Common myeloid progenitor, CD34-positive (primary cell): ENCODE data around the gene ZNF287.
"Not testable (repeated sequence)": the region's sequence is repeated elsewhere in the genome, so short reads cannot be mapped to it uniquely, and the experiment has no call there.

Experiments used
- CTCF ChIA-PET: fragments of 350-600 bp; sonication (Branson Sonifier 250); formaldehyde crosslinking; loops from one replicate; lab custom pipeline; 2021; ENCODE audit warnings: antibody characterized with exemption; lab: Charles Lee
- POLR2A ChIA-PET: fragments of 350-600 bp; sonication (Branson Sonifier 250); formaldehyde crosslinking; loops from one replicate; lab custom pipeline; 2021; ENCODE audit warnings: antibody characterized with exemption; lab: Charles Lee
- DNase-seq, 3 donors: peaks; one replicate each; pipeline versions ENCODE4 v3.0.0 to v3.0.0-alpha.2; 2013
- H3K27ac ChIP-seq, 2 experiments: 1 replicate in 1 of 2; 2 replicates in 1 of 2; pipeline ENCODE4 v1.7.0; 2013; ENCODE audit warnings: inconsistent platforms in 2 of 2, low read length in 2 of 2, mild to moderate bottlenecking in 2 of 2, low read depth in 1 of 2, moderate library complexity in 1 of 2; ENCODE audit not compliant: severe bottlenecking in 2 of 2, insufficient read depth in 1 of 2, poor library complexity in 1 of 2
- H3K27me3 ChIP-seq, 5 experiments: replicated peaks in 2 of 5; 1 replicate in 3 of 5; 2 replicates in 2 of 5; pipeline versions ENCODE4 v1.6.1 to v1.7.0; 2013; ENCODE audit warnings: low read length in 4 of 5, mild to moderate bottlenecking in 2 of 5, moderate library complexity in 2 of 5, inconsistent platforms in 1 of 5; ENCODE audit not compliant: insufficient read depth in 5 of 5, control insufficient read depth in 4 of 5
- H3K36me3 ChIP-seq, 4 experiments: 1 replicate in 2 of 4; 2 replicates in 2 of 4; pipeline versions ENCODE4 v1.6.1 to v1.7.0; 2013; ENCODE audit warnings: low read length in 3 of 4, control low read depth in 1 of 4, mild to moderate bottlenecking in 1 of 4; ENCODE audit not compliant: control insufficient read depth in 4 of 4, insufficient read depth in 4 of 4
- H3K4me1 ChIP-seq, 4 experiments: 1 replicate in 3 of 4; 2 replicates in 1 of 4; pipeline versions ENCODE4 v1.6.1 to v1.7.1; 2013; ENCODE audit warnings: low read length in 3 of 4, mild to moderate bottlenecking in 3 of 4, control low read depth in 1 of 4, inconsistent platforms in 1 of 4, moderate library complexity in 1 of 4; ENCODE audit not compliant: control insufficient read depth in 4 of 4, insufficient read depth in 4 of 4; ENCODE audit errors: control extremely low read depth in 1 of 4
- H3K4me3 ChIP-seq, 7 experiments: 1 replicate in 4 of 7; 2 replicates in 3 of 7; pipeline versions ENCODE4 v1.5.1 to v1.7.0; 2013; ENCODE audit warnings: mild to moderate bottlenecking in 7 of 7, low read length in 6 of 7, moderate library complexity in 6 of 7, inconsistent platforms in 2 of 7, low read depth in 2 of 7, control low read depth in 1 of 7; ENCODE audit not compliant: insufficient read depth in 4 of 7, control insufficient read depth in 1 of 7; ENCODE audit errors: extremely low read depth in 1 of 7
- H3K9me3 ChIP-seq, 5 experiments: 1 replicate in 4 of 5; 2 replicates in 1 of 5; pipeline versions ENCODE4 v1.6.1 to v1.7.1; 2013; ENCODE audit warnings: low read length in 4 of 5, mild to moderate bottlenecking in 2 of 5, inconsistent platforms in 1 of 5, low read depth in 1 of 5, moderate library complexity in 1 of 5; ENCODE audit not compliant: control insufficient read depth in 4 of 5, insufficient read depth in 2 of 5; ENCODE audit errors: control extremely low read depth in 1 of 5
- WGBS: methylation state at CpG from one replicate; pipeline ENCODE4 v1.1.5; 2013; ENCODE audit not compliant: insufficient coverage; 5-methylcytosine and 5-hydroxymethylcytosine counted together

ZNF287 gene

DNA sequence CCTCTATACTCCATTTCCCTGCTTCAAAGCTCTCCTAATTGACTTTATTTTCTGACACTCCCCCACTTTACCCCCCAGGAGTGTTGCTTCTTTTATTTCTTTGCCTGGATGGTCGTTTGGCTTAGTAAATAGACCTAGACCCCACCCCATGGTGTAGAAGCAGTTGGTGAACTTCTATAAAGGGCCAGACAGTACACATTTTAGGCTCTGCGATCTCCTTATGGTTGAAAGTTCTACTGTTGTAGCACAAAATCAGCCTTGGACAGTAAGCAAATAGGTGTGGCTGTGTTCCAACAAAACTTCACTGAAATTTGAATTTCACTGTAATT, 31.9 kb downstream of the ZNF287 start:
- H3K36me3 ChIP-seq: no peaks in the 10 kb centered on the region
- H3K4me1 ChIP-seq: peaks cover 2 to 16% (median 10%) of the 10 kb centered on the region in 4 experiments
- no peaks in the 10 kb centered on the region for H3K27me3 ChIP-seq
- H3K9me3 ChIP-seq: peaks cover 0 to 5% (median 2%) of the 10 kb centered on the region in 5 experiments
- ChIA-PET CTCF (interaction anchor here (1.3 to 3.0 kb wide), 6 partner anchors 10 to 453 kb away, joined by 3 to 16 read pairs (median 8); no protein-coding TSS in a partner anchor), POLR2A (interaction anchor here (0.7 to 1.2 kb wide), 2 partner anchors 47 to 49 kb away, joined by 3 to 4 read pairs; no protein-coding TSS in a partner anchor)
- H3K4me3 ChIP-seq: peak overlapping the region in 4 of 7 experiments; percentile 76 to 94 (median 88)
- H3K27ac ChIP-seq: no peak overlapping the region
- WGBS: 91% methylated on average over 1 of the region's 2 CpGs
- no peak for DNase-seq

DNA sequence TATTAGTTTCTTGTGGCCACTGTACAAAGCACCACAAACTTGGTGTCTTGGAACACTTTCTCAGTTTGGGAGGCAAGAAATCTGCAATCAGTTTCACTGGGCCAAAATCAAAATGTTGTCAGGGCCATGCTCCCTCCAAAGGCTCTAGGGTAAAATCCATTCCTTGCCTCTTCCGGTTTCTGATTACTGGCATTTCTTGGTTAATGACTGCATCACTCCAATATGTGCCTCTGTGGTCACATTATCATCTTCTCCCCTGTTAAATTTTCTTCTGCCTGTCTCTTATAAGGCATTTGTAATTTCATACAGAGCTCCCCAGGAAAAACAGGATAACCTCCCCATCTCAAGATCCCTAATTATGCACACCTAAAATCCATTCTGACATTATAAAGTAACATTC, 34.8 kb downstream of the ZNF287 start:
- POLR2A ChIA-PET: no interaction called here
- H3K4me3 ChIP-seq: no peak overlapping the region
- peaks cover 0 to 2% (median 0%) of the 10 kb centered on the region in 5 experiments for H3K27me3 ChIP-seq
- CTCF ChIA-PET: interaction anchor here (1.0 kb wide), 1 partner anchor 13 kb away, joined by 3 read pairs; no protein-coding TSS in a partner anchor
- no peaks in the 10 kb centered on the region for H3K36me3 ChIP-seq
- no peak for DNase-seq
- peaks cover 2 to 16% (median 10%) of the 10 kb centered on the region in 4 experiments for H3K4me1 ChIP-seq
- no peak overlapping the region for H3K27ac ChIP-seq
- 92% methylated on average over 1 of the region's 1 CpG for WGBS
- H3K9me3 ChIP-seq: no peaks in the 10 kb centered on the region

DNA sequence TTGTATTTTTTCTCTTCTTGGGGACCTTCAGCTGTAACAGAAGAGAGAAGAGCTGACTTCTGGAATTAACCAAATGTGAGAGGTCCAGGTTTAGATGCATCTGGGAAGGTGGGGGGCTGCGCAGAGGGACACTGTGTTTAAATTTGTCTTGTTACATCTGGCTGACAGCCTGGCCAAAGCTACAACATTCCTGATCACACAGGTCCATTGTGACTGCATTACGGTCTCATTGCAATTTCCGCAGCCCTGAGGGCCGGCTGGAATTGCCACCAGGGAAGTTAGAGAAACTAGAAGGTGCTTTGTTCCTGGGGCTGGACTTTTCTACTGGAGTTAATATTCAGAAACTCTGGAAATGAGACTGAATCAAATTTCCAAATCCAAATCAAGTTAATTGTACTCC, 39.1 kb downstream of the ZNF287 start:
- H3K9me3 ChIP-seq: no peaks in the 10 kb centered on the region
- H3K36me3 ChIP-seq: no peaks in the 10 kb centered on the region
- DNase-seq: no peak
- ChIA-PET CTCF (interaction anchor here (0.7 to 2.2 kb wide), 7 partner anchors 7 to 188 kb away, joined by 3 to 11 read pairs (median 4); no protein-coding TSS in a partner anchor), POLR2A (no interaction called here)
- H3K27me3 ChIP-seq: peaks cover 0 to 5% (median 0%) of the 10 kb centered on the region in 5 experiments
- no peak overlapping the region for H3K4me3 ChIP-seq
- H3K27ac ChIP-seq: no peak overlapping the region
- peaks cover 0 to under 1% (median under 1%) of the 10 kb centered on the region in 4 experiments for H3K4me1 ChIP-seq
- WGBS: 100% methylated on average over 1 of the region's 4 CpGs

DNA sequence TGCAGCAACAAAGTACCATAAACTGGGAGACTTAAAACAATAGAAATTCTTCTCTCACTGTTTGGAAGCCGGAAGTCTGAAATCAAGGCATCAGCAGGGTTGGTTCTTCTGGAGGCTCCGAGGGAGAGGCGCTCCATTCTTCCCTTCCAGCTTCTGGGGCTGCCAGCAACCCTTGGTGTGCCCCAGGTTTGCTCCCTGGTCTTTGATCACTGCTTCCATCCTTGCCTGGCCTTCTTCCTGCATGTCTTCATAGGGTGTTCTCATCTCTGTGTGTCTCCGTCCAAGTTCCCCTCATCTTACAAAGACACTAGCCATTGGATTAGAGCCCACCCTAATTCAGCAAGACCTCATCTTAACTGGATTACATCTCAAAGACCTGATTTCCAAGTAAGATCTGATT, 41.7 kb downstream of the ZNF287 start:
- ChIA-PET POLR2A (no interaction called here), CTCF (interaction anchor here (1.2 to 8.0 kb wide), 4 partner anchors 74 to 84 kb away, joined by 3 to 68 read pairs (median 4); no protein-coding TSS in a partner anchor)
- no peaks in the 10 kb centered on the region for H3K4me1 ChIP-seq
- H3K27ac ChIP-seq: no peak overlapping the region
- H3K36me3 ChIP-seq: no peaks in the 10 kb centered on the region
- WGBS: 92% methylated on average over 4 of the region's 4 CpGs
- no peak for DNase-seq
- H3K9me3 ChIP-seq: no peaks in the 10 kb centered on the region
- no peak overlapping the region for H3K4me3 ChIP-seq
- peaks cover 0 to 5% (median 0%) of the 10 kb centered on the region in 5 experiments for H3K27me3 ChIP-seq

DNA sequence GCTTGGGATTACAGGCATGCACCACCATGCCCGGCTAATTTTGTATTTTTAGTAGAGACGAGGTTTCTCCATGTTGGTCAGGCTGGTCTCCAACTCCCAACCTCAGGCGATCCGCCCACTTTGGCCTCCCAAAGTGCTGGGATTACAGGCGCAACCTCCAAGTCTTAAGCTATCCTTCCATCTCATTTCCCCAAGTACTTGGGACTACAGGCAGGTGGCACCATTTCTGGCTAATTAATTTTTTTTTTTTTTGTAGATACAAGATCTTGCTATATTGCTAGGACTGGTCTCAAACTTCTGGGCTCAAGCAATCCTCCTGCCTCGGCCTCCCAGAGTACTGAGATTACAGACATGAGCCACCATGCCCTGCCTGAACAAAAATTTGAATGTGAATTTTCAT, 43.4 kb downstream of the ZNF287 start:
- H3K9me3 ChIP-seq, H3K4me1 ChIP-seq, H3K4me3 ChIP-seq, POLR2A ChIA-PET, H3K36me3 ChIP-seq, H3K27ac ChIP-seq, H3K27me3 ChIP-seq: not testable (repeated sequence)
- peak in 2 of 3 donors; percentile 20 to 22 for DNase-seq
- WGBS: 93% methylated on average over 4 of the region's 6 CpGs
- CTCF ChIA-PET: interaction anchor here (0.7 to 11.6 kb wide), 3 partner anchors 72 to 192 kb away, joined by 4 to 150 read pairs (median 68); no protein-coding TSS in a partner anchor

DNA sequence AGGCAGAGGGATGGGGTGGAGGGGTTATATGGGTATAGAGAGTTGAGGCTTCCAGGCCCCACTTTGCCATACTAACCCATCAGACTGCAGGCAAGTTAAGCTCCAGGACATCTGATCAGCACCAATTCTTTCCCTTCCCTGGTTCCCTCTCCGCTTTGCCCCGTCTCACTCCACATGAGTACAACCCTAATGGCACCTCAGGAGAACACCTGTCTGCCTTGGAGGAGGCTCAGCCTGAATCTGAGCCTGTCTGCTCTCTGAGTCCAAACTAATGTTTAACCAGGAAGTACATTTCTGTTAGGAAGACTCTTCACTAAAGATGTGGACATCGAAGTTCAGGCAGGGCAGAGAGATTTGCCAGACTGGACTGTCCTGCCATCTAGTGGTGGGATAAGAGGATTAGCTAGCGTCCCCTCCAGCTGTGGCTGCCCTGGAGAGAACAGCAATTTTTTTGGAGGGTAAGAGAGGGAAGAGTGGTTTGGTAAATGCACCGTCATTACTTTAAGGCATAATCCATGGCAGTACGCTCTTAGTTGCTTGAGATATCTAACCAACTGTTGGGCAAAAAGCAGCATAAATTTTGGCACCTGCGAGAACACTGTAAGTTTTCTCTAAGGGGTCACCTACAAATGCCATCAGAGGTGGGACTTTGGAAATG, 47.8 kb downstream of the ZNF287 start:
- Histone ChIP-seq H3K9me3 (no peaks in the 10 kb centered on the region), H3K4me3 (peak overlapping the region in 1 of 7 experiments; percentile 6), H3K36me3 (no peaks in the 10 kb centered on the region), H3K27me3 (peaks cover 0 to 12% (median 0%) of the 10 kb centered on the region in 5 experiments), H3K27ac (no peak overlapping the region), H3K4me1 (peaks cover 0 to 4% (median 3%) of the 10 kb centered on the region in 4 experiments)
- ChIA-PET CTCF (interaction anchor here (0.6 to 11.6 kb wide), 23 partner anchors 9 to 216 kb away, joined by 3 to 150 read pairs (median 5); partner anchors contain the start of gene LRRC75A), POLR2A (no interaction called here)
- WGBS: 42% methylated on average over 6 of the region's 7 CpGs
- peak; percentile 88 to 95 (median 92) for DNase-seq

DNA sequence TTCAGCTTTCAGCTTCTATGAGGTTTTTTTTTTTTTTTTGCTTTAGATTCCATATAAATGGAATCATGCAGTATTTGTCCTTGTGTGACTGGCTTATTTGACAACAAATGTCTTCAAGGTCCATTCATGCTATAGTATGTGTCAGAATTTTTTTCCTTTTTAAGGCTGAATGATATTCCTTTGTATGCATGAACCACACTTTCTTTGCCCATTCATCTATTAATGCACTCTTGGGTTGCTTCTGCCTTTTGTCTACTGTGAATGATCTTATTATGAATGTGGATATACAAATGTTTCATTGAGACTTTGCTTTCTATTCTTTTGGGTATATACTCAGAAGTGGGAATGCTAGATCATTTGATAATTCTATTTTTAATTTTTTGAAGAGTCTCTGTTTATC, 50.0 kb downstream of the ZNF287 start:
- Histone ChIP-seq H3K4me3 (no peak overlapping the region), H3K36me3 (no peaks in the 10 kb centered on the region), H3K9me3 (no peaks in the 10 kb centered on the region), H3K27ac (no peak overlapping the region), H3K4me1 (peaks cover 0 to 4% (median 3%) of the 10 kb centered on the region in 4 experiments), H3K27me3 (peaks cover 0 to 12% (median 0%) of the 10 kb centered on the region in 5 experiments)
- DNase-seq: no peak
- ChIA-PET CTCF (interaction anchor here (1.0 to 11.6 kb wide), 2 partner anchors 66 to 214 kb away, joined by 3 to 150 read pairs; no protein-coding TSS in a partner anchor), POLR2A (no interaction called here)
